ENCODE measurements around the gene SLC6A9. TPM values are rescaled to one million over a fixed set of nuclear protein-coding genes. Genes with fewer than 3 reads are reported as not detected.

SLC6A9 gene
- total RNA-seq, 1 experiment from 2014 or later, result 12.8 TPM

DNA sequence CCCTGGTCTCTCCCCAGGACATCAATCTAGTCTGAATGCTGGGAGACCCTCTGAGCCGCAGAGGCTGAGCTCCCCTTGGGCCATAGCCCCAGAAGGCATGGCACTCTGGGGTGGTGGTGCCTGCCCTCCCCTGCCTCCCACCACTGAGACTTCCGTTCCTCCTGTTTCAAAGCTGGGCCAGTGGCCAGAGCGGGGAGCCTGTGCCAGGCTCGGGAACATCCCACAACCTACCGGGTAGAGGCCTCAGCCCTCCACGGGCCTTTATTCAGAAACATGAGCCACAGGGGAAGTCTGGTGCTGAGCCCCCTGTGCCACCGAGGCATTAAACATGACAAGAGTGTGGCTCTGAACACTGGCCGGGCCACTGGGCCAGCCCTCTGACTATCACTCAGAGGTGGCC is 31.8 kb downstream of the SLC6A9 start:
- H3K27me3 ChIP-seq (ENCODE audit: insufficient read depth, low read length), result no peaks in the 10 kb centered on the region
- DNase-seq (ENCODE audit: low read depth, low spot score), result no peak
- intact Hi-C loops (cut with micrococcal nuclease), result no loop called here
- no peaks in the 10 kb centered on the region for H3K79me2 ChIP-seq (ENCODE audit: insufficient read depth, low read length)
- no peak overlapping the region for H3K27ac ChIP-seq (ENCODE audit: low read depth, low read length)
- H3K9me3 ChIP-seq (ENCODE audit: control insufficient read depth in 1 of 2, insufficient read depth in 1 of 2, low read depth in 1 of 2, low read length in 2 of 2), result no peaks in the 10 kb centered on the region
- H3K9me2 ChIP-seq (ENCODE audit: insufficient read depth), result no peaks in the 10 kb centered on the region
- RAD21 ChIA-PET (ENCODE audit: low non-redundant PET in 1 of 2, low total read pairs in 2 of 2, uncharacterized antibody in 2 of 2, unreplicated experiment in 2 of 2), result no interaction called here
- H3K36me3 ChIP-seq (ENCODE audit: control insufficient read depth in 1 of 2, insufficient read depth in 2 of 2, low read length in 2 of 2), result no peaks in the 10 kb centered on the region
- no TSS peak for BruUV-seq (replicated peaks)
- H4K20me1 ChIP-seq (ENCODE audit: insufficient read depth), result no peaks in the 10 kb centered on the region
- POLR2A ChIA-PET, result no interaction called here
- no peak for TF ChIP-seq POLR2AphosphoS5 (IDR thresholded peaks at IDR 0.05; ENCODE audit: low read depth, low read length)
- TF ChIP-seq EGR1 (IDR thresholded peaks at IDR 0.05; ENCODE audit: low read depth), result no peak
- TF ChIP-seq EZH2 (IDR thresholded peaks at IDR 0.05), result no peak
- TF ChIP-seq, protein P1, sequence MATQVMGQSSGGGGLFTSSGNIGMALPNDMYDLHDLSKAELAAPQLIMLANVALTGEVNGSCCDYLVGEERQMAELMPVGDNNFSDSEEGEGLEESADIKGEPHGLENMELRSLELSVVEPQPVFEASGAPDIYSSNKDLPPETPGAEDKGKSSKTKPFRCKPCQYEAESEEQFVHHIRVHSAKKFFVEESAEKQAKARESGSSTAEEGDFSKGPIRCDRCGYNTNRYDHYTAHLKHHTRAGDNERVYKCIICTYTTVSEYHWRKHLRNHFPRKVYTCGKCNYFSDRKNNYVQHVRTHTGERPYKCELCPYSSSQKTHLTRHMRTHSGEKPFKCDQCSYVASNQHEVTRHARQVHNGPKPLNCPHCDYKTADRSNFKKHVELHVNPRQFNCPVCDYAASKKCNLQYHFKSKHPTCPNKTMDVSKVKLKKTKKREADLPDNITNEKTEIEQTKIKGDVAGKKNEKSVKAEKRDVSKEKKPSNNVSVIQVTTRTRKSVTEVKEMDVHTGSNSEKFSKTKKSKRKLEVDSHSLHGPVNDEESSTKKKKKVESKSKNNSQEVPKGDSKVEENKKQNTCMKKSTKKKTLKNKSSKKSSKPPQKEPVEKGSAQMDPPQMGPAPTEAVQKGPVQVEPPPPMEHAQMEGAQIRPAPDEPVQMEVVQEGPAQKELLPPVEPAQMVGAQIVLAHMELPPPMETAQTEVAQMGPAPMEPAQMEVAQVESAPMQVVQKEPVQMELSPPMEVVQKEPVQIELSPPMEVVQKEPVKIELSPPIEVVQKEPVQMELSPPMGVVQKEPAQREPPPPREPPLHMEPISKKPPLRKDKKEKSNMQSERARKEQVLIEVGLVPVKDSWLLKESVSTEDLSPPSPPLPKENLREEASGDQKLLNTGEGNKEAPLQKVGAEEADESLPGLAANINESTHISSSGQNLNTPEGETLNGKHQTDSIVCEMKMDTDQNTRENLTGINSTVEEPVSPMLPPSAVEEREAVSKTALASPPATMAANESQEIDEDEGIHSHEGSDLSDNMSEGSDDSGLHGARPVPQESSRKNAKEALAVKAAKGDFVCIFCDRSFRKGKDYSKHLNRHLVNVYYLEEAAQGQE (IDR thresholded peaks at IDR 0.05; ENCODE audit: low read depth), result no peak
- no peak for TF ChIP-seq ELF1 (IDR thresholded peaks at IDR 0.05; ENCODE audit: borderline replicate concordance, low read depth)
- no peak for TF ChIP-seq YY1 (IDR thresholded peaks at IDR 0.05; ENCODE audit: extremely low read depth, insufficient replicate concordance, low read depth, low read length)
- no peak for TF ChIP-seq JUND (IDR thresholded peaks at IDR 0.05)
- no peak for TF ChIP-seq ATF3 (IDR thresholded peaks at IDR 0.05)
- TF ChIP-seq EZH2phosphoT487 (IDR thresholded peaks at IDR 0.05; ENCODE audit: borderline replicate concordance), result no peak
- TF ChIP-seq POLR2A (IDR thresholded peaks at IDR 0.05; ENCODE audit: borderline replicate concordance, extremely low read depth, insufficient read depth, insufficient read length), result no peak
- no peak for TF ChIP-seq SRF (IDR thresholded peaks at IDR 0.05; ENCODE audit: low read depth)
- TF ChIP-seq CEBPB (IDR thresholded peaks at IDR 0.05; ENCODE audit: low read depth), result no peak
- TF ChIP-seq SP1 (IDR thresholded peaks at IDR 0.05; ENCODE audit: low read depth), result no peak
- no peak for TF ChIP-seq SIN3A (IDR thresholded peaks at IDR 0.05; ENCODE audit: low read depth)
- TF ChIP-seq ZNF274 (IDR thresholded peaks at IDR 0.05; ENCODE audit: low read depth, low read length), result no peak
- no peak for TF ChIP-seq TCF7L2 (IDR thresholded peaks at IDR 0.05; ENCODE audit: borderline replicate concordance, extremely low read depth, insufficient read depth, insufficient read length)
- TF ChIP-seq, protein P2, sequence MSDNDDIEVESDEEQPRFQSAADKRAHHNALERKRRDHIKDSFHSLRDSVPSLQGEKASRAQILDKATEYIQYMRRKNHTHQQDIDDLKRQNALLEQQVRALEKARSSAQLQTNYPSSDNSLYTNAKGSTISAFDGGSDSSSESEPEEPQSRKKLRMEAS (IDR thresholded peaks at IDR 0.05), result no peak
- TF ChIP-seq CTCF (IDR thresholded peaks at IDR 0.05 in 2 of 3, conservative IDR thresholded peaks at IDR 0.05 in 1 of 3; ENCODE audit: borderline replicate concordance in 1 of 3, insufficient read depth in 1 of 3, low read depth in 2 of 3, low read length in 2 of 3), result no peak
- no peak for TF ChIP-seq FOSL1 (IDR thresholded peaks at IDR 0.05; ENCODE audit: low read depth)
- peaks cover 5 to 9% of the 10 kb centered on the region in 2 experiments; a peak in 3 of 4 replicates for H3K4me1 ChIP-seq (ENCODE audit: control insufficient read depth in 1 of 2, insufficient read depth in 2 of 2, low read length in 2 of 2)
- no peak for ATAC-seq
- H3K4me3 ChIP-seq (replicated peaks in 1 of 2; ENCODE audit: low read depth in 1 of 2, low read length in 2 of 2), result no peak overlapping the region
- CTCF ChIA-PET, result interaction anchor here (1.1 kb wide), 1 partner anchor 65 kb away, joined by 3 read pairs; no protein-coding TSS in a partner anchor
- no peak overlapping the region for H3K4me2 ChIP-seq (ENCODE audit: low read length)
- H3K9ac ChIP-seq (ENCODE audit: low read length), result no peak overlapping the region
- H2AFZ ChIP-seq (ENCODE audit: low read depth, low read length, poor library complexity, severe bottlenecking), result no peak overlapping the region

Measured in HCT116 (cell line).